ENCODE data around the gene SMC6. TPM values are rescaled to one million over a fixed set of nuclear protein-coding genes. Genes with fewer than 3 reads are reported as not detected.

SMC6 gene
- polyA plus RNA-seq, 3 donors, result 3.8 to 6.1 (median 5.1) TPM

DNA sequence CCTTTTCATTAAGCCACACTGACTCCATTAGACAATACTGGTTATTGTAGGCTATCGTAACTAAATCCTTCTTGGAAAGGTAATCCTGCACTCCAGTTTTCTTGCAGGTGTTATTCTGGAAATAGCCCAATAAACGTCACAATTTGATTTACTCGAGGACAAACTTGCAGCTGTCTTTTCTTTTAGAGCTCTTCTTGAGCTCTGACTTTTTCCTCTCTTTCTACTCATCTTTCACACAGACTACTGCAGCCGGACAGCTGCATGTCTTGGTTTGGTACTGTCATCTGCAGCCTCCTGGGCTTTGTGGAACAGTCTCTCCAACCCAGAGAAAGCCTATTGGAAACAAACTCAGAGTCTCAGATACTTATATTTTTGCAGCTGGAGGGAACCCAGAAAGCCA lies 39.7 kb upstream of the SMC6 start:
- Mint-ChIP-seq H3K36me3 (no peaks in the 10 kb centered on the region), H3K9me3 (peaks cover 0 to 4% (median 0%) of the 10 kb centered on the region in 7 donors), H3K4me3 (no peak overlapping the region), H3K4me1 (peaks cover 5% of the 10 kb centered on the region), H3K27me3 (ENCODE audit: low read depth in 3 of 3) (peaks cover 8 to 13% (median 12%) of the 10 kb centered on the region in 3 donors), H3K27ac (no peak overlapping the region)
- Histone ChIP-seq H3K36me3 (replicated peaks in 1 of 2; ENCODE audit: control insufficient read depth in 1 of 2, insufficient read depth in 2 of 2, low read length in 2 of 2) (no peaks in the 10 kb centered on the region), H3K4me2 (replicated peaks; ENCODE audit: extremely low read depth, low read length, poor library complexity, severe bottlenecking) (no peak overlapping the region), H3K4me1 (ENCODE audit: control insufficient read depth in 1 of 2, insufficient read depth in 2 of 2, low read length in 2 of 2) (no peaks in the 10 kb centered on the region), H2AFZ (ENCODE audit: insufficient read depth, low read depth, low read length, poor library complexity, severe bottlenecking) (no peak overlapping the region), H3K27ac (ENCODE audit: low read depth in 1 of 2, low read length in 2 of 2) (no peak overlapping the region), H3K79me2 (ENCODE audit: insufficient read depth, low read length) (no peaks in the 10 kb centered on the region), H3K27me3 (ENCODE audit: control insufficient read depth in 2 of 2, insufficient read depth in 2 of 2, low read length in 2 of 2) (peaks cover 0 to 2% of the 10 kb centered on the region in 2 donors), H3K9ac (ENCODE audit: insufficient read depth, low read length, poor library complexity, severe bottlenecking) (no peak overlapping the region), H3K9me3 (replicated peaks in 1 of 2; ENCODE audit: control insufficient read depth in 1 of 2, insufficient read depth in 1 of 2, low read length in 2 of 2) (no peaks in the 10 kb centered on the region), H3K4me3 (replicated peaks in 1 of 3; ENCODE audit: low read depth in 2 of 3, low read length in 3 of 3) (no peak overlapping the region), H4K20me1 (ENCODE audit: insufficient read depth, low read length) (no peaks in the 10 kb centered on the region)
- 79% methylated on average over 4 of the region's 4 CpGs for WGBS (ENCODE audit: insufficient coverage)
- no peak for TF ChIP-seq CTCF (IDR thresholded peaks at IDR 0.05)
- no peak for DNase-seq
- intact Hi-C loops (cut with micrococcal nuclease), result no loop called here

DNA sequence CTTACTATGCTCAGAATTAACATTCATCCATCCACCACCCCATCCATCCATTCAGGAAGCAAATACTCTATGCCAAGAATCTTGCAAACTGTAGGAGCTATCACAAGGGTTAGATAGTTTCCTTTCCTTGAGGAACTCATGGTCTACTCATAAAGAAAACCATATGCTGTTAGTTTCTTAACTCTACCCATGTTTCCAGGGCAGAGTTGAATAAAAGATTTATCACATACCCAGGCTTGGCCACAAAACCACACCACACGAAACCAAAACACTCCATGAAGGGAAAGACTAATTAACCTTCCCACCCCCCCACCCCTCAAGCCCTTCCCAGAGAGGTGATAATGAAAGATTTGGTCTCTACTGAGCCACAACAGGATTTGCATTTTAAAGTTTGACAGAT lies 38.9 kb upstream of the SMC6 start:
- H3K9me3 ChIP-seq (replicated peaks in 1 of 2; ENCODE audit: control insufficient read depth in 1 of 2, insufficient read depth in 1 of 2, low read length in 2 of 2), result no peaks in the 10 kb centered on the region
- H3K4me1 Mint-ChIP-seq, result peaks cover 5% of the 10 kb centered on the region
- peaks cover 8 to 12% (median 11%) of the 10 kb centered on the region in 3 donors for H3K27me3 Mint-ChIP-seq (ENCODE audit: low read depth in 3 of 3)
- intact Hi-C loops (cut with micrococcal nuclease), result no loop called here
- H3K79me2 ChIP-seq (ENCODE audit: insufficient read depth, low read length), result no peaks in the 10 kb centered on the region
- no peak overlapping the region for H3K4me2 ChIP-seq (replicated peaks; ENCODE audit: extremely low read depth, low read length, poor library complexity, severe bottlenecking)
- DNase-seq, result no peak
- H3K9ac ChIP-seq (ENCODE audit: insufficient read depth, low read length, poor library complexity, severe bottlenecking), result no peak overlapping the region
- H3K27ac Mint-ChIP-seq, result no peak overlapping the region
- H3K4me1 ChIP-seq (ENCODE audit: control insufficient read depth in 1 of 2, insufficient read depth in 2 of 2, low read length in 2 of 2), result no peaks in the 10 kb centered on the region
- no peaks in the 10 kb centered on the region for H3K36me3 Mint-ChIP-seq
- H3K27ac ChIP-seq (ENCODE audit: low read depth in 1 of 2, low read length in 2 of 2), result no peak overlapping the region
- no peaks in the 10 kb centered on the region for H3K36me3 ChIP-seq (replicated peaks in 1 of 2; ENCODE audit: control insufficient read depth in 1 of 2, insufficient read depth in 2 of 2, low read length in 2 of 2)
- no peak overlapping the region for H3K4me3 ChIP-seq (replicated peaks in 1 of 3; ENCODE audit: low read depth in 2 of 3, low read length in 3 of 3)
- TF ChIP-seq CTCF (IDR thresholded peaks at IDR 0.05), result no peak
- H3K27me3 ChIP-seq (ENCODE audit: control insufficient read depth in 2 of 2, insufficient read depth in 2 of 2, low read length in 2 of 2), result peaks cover 0 to 2% of the 10 kb centered on the region in 2 donors
- H3K4me3 Mint-ChIP-seq, result no peak overlapping the region
- no peaks in the 10 kb centered on the region for H4K20me1 ChIP-seq (ENCODE audit: insufficient read depth, low read length)
- H2AFZ ChIP-seq (ENCODE audit: insufficient read depth, low read depth, low read length, poor library complexity, severe bottlenecking), result no peak overlapping the region
- WGBS (ENCODE audit: insufficient coverage), result no CpG with 5 or more reads among the region's 1 CpG
- H3K9me3 Mint-ChIP-seq, result peaks cover 0 to 4% (median 0%) of the 10 kb centered on the region in 7 donors

Measured in CD14-positive monocyte (primary cell).